Vagina (tissue), 2 donors: ENCODE measurements around the gene ZNF592.

Source experiments
- CTCF ChIP-seq, 3 experiments: fragments of 450-650 bp in 2 of 3; fragments of 200-600 bp in 1 of 3; sonication (generic) in 1 of 3; IDR thresholded peaks; one replicate each; pipeline ENCODE4 v1.5.1; 2017 to 2019; ENCODE audit warnings: antibody characterized with exemption in 3 of 3, mild to moderate bottlenecking in 2 of 3, moderate library complexity in 2 of 3
- POLR2A ChIP-seq, 2 donors: fragments of 450-650 bp; IDR thresholded peaks; one replicate each; pipeline ENCODE4 v1.6.1; 2017; ENCODE audit warnings: antibody characterized with exemption in 2 of 2, mild to moderate bottlenecking in 2 of 2, moderate library complexity in 2 of 2
- POLR2AphosphoS5 ChIP-seq, 2 donors: sonication (generic); formaldehyde crosslinking; IDR thresholded peaks; one replicate each; pipeline ENCODE4 v1.9.0; 2017; ENCODE audit warnings: antibody characterized with exemption in 2 of 2, mild to moderate bottlenecking in 2 of 2, low read depth in 1 of 2; ENCODE audit not compliant: insufficient read depth in 1 of 2

- TF ChIP-seq CTCF (IDR thresholded peaks at IDR 0.05): no peak
- no peak for TF ChIP-seq POLR2A (IDR thresholded peaks at IDR 0.05)
- no peak for TF ChIP-seq POLR2AphosphoS5 (IDR thresholded peaks at IDR 0.05; ENCODE audit: insufficient read depth in 1 of 2, low read depth in 1 of 2)
Observed at GRCh38 chr15:84765675-84766074, 17.3 kb downstream of the ZNF592 start.
